Fibroblast of peridontal ligament (primary cell): ENCODE measurements around the gene WBP1L.
"Not testable (repeated sequence)": the region's sequence is repeated elsewhere in the genome, so short reads cannot be mapped to it uniquely, and the experiment has no call there.

Experiments
- DNase-seq: peaks from one replicate; pipeline ENCODE4 v3.0.0-alpha.2; 2010; ENCODE audit errors: extremely low read depth

WBP1L gene

DNA sequence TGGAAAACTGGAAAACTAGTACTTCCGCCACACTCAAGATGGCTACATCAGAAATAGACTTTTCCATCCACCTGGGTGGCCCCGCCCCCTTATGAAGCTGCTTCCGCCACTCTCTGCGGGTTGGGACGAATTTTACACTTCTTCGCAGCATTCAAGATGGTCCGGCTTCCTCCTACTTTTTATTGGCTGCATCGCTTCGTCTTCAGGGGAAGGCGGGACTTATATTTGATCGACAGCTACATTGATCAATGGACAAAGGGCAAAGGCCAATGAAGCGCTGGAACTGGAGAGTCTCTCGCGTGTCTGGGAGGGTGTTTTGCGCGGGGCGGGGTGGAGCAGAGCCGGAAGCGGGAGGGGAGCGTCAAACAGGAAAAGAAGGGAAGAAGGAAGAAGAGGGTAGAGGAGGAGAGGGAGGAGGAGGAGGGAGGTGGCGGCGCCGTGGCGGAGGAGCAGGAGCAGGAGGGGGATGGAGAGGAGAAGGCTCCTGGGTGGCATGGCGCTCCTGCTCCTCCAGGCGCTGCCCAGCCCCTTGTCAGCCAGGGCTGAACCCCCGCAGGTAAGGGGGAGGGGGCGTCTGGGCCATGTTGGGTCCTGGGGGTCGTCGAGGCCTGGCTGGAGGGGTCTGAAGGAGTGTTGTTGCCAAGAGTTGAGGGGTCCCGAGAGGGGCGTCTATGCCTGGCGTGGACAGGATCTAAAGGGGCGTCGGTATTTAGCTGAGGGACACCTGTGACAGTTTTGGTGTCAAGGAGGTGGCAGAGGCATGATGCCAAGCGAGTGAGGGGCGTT lies at the start of gene WBP1L:
Gene WBP1L (plus strand): TSS at position 361 of the 786 bp plus-strand sequence. CDS start 106 bp downstream, at position 467.
- peak; percentile 100 for DNase-seq

DNA sequence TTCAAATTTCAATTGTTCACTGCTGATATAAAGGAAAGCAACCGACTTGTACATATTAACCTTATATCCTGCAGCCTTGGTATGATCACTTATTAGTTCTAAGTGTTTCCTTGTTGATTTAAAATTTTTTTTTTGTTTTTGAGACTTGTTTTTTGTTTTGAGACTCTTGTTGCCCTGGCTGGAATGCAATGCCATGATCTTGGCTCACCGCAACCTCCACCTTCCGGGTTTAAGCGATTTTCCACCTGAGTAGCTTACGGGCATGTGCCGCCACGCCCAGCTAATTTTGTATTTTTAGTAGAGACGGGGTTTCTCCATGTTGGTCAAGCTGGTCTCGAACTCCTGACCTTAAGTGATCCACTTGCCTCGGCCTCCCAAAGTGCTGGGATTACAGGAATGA lies 48.3 kb upstream of the WBP1L start:
- DNase-seq: not testable (repeated sequence)

DNA sequence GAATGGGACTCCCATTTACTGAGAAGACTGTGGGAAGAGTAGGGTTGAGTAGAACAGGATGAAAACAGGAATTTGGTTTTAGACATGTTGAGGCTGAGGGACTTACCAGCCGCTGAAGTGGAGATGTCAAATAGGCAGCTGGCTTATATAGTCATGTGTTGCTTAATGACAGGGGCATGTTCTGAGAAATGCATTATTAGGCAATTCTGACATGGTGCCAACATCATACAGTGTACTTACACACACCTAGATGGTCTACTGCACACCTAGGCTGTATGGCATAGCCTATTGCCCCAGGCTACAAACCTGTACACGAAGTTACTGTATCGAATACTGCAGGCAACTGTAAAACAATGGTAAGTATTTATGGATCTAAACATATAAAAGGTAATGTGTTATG lies 47.0 kb upstream of the WBP1L start:
- no peak for DNase-seq

DNA sequence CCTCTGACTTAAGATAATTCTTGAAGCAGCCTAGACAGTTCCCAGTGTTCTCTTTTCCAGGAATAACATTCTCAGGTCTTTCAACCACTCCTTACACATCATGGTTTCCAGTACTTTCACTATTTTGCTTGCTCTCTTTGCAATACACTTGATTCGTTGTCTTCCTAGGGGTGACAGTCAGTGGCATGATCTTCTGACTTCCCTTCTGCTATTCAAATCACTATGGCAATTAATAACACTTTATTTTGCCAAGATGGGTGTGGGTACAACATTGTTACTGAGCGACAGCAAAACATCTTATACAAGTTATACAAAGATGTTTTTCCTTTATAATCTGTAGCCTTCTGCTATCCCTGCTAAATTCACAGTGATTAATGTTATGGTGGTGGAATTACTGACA lies 44.9 kb upstream of the WBP1L start:
- DNase-seq: no peak

DNA sequence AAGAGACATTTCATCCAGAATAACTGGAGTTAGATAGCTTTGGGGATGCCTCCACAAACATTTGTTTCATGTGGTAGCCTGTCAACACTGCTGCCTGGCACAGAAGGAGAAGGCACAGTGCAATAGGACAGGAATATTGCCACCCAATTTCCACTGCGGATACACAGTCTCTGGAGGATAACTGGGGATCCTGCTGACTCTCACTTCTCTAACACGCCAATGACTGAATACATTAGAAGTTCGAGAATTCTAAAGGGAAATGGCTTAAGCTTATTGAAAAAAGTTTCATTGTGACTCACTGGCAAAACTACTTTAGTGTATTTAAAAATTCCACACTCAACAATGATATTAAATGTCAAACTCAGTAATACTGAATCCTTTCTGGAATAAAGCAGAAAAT lies 42.5 kb upstream of the WBP1L start:
- DNase-seq: no peak

DNA sequence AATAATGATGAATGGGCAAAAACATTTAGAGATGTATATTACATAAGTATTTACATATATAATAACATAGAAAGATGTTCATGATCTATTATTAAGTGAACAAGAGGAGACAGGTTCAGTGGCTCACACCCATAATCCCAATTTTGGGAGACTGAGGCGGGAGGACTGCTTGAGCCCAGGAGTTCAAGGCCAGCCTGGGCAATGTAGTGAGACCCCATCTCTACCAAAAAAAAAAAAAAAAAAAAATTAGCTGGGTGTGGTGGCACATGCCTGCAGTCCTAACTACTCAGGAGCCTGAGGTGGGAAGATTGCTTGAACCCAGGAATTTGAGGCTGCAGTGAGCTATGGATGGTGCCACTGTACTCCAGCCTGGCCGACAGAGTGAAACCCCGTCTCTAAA lies 42.0 kb upstream of the WBP1L start:
- no peak for DNase-seq

DNA sequence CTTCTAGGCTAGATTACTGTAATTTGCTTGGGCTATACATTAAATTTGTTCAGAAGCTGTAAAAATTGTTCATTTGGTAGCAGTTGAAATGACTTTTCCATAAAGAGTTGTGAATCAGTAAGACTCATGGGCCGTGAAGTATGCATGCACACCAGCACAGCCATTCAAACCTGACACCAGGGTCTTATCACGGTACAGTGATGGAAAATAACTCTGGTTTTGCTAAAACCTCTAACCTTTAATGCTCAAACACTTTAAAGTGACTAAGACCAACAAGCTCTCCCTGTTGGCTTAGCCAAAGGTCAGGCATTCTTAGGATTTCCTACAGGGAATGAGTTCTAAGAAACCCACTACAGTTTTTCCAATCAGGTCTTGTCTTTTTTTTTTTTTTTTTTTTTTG lies 41.0 kb upstream of the WBP1L start:
- no peak for DNase-seq

DNA sequence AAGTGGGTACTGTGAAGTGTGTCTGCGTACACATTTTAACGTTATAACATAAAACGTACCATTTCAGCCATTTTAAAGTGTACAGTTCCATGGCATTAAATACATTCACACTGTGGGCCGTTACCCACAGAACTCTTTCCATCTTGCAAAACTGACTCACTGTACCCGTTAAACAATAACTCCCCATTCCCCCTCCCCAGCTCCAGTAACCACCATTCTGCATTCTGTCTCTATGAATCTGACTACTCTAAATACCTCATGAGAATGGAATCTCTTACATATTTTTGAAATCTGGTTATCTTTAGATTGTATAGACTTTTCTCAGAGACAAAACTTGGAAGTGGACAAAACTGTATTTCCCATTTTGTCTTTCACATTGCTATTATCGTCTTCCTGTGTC lies 38.8 kb upstream of the WBP1L start:
- DNase-seq: peak; percentile 55

DNA sequence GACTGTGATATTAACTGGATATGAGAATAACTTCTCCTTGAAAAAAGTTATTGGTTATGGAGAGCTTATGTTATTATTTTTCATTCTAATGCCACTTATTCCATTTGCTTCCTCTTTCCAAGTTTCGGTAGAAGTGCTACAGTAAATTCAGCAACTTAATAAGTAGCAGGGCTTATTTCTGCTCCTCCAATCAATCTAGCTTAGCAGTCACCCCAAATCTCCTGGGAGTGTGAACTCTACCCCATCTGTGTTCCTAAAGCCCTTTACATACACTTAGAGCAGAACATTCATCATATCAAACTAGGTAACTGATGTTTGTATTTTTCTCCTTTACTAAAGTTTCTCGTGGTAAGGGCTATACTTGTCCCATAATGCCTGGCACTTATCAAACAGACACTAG lies 38.2 kb upstream of the WBP1L start:
- DNase-seq: no peak

DNA sequence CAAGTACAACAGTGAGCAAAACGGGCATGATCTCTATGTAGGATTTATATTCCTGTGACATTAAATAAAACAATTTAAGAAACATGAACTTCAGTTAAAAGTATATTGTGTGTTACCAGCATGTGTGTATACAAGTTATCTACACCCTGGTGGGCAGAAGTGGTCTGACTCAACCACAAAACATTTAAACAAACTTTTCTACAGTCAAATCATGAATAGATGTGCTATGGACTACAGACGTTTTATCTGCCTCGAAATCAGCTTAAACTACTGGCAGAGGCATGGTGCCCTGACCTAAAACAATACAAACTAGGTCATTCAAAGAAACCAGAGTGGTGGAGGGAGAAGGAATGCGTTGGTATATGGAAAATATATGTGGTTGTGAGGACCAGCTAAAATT lies 33.1 kb upstream of the WBP1L start:
- peak; percentile 87 for DNase-seq

DNA sequence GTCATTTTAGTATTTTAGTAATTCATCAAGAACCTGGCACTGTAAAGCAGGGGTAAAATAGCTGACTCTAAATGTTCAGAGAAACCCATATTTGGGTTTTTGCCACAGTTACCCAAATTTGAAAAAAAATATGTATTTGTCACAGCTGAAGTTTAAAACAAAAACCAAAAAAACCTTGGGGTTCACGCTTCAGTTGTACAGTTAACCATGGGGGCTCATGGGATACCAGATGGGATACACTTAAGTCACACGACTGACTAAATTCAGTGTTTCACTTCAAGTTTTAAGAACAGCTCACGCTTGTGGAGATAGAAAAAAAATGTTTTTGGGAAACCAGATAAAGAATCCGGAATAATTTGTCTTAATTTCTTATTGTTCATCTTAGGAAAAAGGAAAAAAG lies 31.7 kb upstream of the WBP1L start:
- no peak for DNase-seq

DNA sequence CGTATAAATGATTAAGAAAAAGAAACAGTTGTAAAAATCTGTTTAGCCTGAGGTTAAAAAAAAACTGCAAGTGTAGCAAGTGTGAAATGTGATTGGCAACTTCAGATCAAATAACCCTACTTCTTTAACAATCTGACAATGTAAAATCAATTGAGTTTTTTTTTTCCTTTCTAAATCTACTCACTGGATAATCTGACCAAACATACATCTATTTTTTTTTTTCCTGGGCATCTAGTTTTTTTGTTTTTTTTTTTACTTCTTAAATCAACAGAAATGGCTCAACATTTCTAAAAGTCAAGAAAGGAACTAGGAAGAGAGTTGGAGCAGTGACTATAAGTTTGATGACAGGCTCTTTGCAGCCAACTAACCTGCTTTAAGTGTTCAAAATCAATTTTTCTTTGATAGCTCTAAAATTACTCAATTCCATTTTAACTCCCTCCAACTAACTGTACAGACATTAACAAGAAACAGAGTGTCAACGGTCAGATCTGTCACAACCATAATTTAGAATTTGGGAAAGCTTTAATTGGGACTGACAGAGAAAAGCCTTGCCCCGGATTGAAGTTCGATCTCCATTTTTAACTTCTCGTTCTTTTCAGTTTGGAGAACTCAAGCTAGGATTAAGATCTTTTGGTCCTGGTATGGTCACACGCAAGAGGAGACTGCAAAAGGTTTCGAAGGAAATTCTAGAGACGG lies 30.8 kb upstream of the WBP1L start:
- peak; percentile 29 for DNase-seq

DNA sequence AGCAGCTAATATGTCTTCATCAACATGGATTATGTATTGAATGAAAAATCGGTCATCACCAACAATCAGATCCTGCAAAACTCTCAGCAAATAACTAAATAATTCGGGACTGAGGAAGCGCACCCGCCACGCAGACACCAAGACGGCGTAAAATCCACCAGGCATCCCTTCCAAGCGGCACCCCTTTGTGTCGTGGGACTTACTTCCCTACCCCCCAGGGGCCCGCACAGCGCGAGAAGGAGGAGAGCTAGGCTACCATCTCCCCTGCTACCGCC lies 30.3 kb upstream of the WBP1L start:
- peak; percentile 48 for DNase-seq

DNA sequence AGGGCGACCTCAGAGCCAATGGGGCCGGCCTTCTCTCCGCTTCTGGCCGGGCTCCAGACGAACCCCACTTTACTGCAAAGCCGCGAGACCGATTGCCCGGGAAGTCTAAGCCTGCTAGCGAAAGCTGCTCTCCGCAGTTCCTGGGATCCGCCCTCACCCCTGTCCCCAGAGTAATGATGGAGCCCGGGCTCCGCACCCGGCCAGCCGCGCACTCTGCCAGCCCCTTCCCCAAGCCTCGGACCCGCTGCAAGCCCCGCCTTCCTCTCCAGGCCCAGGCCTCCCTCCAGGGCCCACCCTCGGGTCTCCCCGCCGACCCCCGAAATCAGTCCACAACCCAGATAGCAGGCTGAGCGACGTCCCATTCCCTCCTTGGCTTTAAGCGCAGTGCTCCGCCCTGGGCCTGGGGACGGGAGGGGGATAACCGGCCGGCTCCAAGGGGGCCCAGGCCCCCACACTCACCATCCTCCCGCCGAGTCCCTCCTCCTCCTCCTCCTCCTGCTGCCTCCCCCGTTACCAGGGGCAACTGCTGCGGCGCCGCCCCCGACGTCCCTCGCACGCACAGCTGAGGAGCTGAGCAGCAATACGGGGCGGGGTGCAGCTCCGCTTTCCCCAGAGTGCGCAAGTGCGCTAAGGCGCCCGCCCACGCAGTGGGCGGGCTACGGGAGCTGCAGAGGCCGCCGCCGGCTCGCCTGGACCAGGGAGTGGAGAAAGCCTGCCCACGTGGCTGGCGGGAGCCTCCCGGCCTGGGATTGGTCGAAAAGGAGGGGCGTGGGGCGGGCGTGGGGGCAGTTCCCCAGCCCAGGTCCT lies 29.7 kb upstream of the WBP1L start, which contains the start of gene ARL3:
Gene ARL3 (minus strand): TSS at position 584 of the 807 bp plus-strand sequence. CDS start 122 bp downstream, at position 462.
- peak; percentile 95 for DNase-seq

DNA sequence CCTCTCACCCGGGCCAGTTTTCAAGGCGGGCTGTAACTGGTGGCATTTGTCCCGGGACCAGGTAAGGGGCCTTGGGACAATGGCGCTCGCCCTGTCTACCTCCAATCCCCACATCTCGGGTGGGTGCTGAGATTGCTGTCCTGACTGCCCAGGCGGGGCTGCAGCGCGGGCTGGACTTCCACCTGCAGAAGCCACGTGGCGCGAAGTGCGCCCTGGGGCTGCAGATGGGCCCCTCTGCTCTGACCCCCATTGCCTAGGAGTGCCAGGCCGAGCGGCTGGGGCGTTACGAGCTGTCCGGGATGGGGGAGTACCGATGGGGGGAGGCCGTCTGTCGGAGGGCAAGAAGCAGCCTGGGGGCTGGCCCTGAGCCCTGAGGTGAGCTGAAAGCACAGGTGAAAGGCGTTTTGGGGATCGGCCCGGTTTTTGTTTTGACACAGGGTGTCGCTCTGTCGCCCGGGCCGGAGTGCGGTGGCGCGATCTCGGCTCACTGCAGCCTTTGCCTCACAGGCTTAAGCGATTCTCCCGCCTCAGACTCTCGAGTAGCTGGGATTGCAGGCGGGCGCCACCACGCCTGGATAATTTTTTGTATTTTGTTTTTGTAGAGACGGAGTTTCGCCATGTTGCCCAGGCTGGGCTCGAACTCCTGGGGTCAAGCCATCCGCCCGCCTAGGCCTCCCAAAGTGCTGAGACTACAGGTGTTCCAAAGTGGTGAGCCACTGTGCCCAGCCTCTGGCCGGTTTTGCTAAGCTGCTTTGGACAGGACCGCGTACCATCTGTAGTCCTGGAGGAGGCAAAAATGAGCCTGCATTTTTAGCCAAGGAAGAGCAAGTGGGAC lies 28.9 kb upstream of the WBP1L start, which contains the start of gene SFXN2:
Gene SFXN2 (plus strand): TSS at position 16 of the 835 bp plus-strand sequence. CDS start 12,001 bp downstream, outside the sequence.
- no peak for DNase-seq

DNA sequence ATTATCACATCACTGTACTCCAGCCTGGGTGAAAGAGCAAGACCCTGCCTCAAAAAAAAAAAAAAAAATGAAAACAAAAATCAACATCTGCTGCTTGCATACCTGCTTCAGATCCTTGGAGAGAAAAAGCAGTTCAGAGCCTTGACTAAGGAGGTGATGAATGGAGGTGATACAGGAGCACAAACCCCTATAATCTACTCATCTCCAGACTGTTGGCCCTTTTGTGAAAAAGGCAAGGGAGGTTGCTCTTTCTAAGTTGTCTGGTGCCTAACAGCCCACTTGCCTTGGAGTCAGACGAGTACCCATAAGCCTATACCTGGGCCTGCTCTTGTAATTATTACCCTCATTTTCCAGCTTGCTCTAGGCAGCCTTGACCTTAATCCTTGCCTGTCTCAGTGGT lies 27.9 kb upstream of the WBP1L start:
- no peak for DNase-seq

DNA sequence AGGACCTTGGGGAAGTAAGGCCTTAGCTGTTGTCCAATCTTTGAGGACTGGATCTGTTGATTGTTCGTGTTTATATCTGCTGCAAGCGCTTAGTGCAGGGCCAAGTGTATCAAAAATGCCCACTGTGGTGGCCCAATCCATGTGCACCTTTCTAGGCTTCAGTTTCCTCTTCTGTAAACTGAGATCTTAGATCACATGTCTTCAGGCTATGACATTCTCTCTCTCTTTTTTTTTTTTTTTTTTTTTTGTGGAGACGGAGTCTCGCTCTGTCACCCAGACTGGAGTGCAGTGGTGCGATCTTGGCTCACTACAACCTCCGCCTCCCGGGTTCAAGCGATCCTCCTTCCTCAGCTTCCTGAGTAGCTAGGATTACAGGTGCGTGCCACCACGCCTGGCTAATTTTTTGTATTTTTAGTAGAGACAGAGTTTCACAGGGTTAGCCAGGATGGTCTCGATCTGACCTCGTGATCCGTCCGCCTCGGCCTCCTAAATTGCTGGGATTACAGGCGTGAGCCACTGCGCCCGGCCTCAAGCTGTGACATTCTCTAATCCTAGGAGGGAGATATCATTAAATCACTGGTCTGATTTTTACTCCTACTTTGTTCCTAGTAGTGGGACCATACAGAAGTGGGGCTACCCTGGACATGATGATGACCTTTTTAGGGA lies 26.7 kb upstream of the WBP1L start:
- DNase-seq: not testable (repeated sequence)

DNA sequence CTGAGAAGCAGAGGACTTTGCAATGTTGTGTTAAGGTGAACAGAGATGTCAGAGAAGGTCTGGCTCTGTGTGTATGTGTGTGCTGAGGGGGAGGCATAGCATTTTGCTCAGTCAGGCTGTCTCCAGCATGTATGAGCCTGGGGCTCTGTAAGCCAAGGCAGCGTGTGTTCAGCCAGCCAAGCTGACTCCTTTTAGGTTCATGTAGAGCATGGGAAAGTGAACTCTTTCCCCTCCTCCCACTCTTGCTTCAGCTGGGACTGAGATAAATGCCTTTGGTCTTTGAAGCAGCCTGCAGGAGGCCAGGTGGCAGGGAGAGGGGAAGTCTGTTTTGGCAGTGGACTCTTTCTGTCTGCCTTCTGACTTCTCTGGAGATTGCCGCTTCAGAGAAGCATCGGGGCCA lies 25.5 kb upstream of the WBP1L start:
- peak; percentile 25 for DNase-seq

DNA sequence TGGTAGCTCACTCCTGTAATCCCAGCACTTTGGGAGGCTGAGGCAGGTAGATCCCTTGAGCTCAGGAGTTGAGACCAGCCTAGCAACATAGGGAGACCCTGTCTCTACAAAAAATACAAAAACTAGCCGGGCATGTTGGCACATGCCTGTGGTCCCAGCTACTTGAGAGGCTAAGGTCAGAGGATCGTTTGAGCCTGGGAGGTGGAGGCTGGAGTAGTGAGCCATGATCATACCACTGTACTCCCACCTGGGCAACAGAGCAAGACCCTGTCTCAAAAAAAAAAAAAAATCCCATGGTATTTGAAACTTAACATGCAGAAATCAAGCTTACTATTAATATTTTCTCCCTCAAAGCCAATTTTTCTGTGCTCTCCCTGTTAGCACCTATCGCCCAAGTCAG lies 23.4 kb upstream of the WBP1L start:
- no peak for DNase-seq

DNA sequence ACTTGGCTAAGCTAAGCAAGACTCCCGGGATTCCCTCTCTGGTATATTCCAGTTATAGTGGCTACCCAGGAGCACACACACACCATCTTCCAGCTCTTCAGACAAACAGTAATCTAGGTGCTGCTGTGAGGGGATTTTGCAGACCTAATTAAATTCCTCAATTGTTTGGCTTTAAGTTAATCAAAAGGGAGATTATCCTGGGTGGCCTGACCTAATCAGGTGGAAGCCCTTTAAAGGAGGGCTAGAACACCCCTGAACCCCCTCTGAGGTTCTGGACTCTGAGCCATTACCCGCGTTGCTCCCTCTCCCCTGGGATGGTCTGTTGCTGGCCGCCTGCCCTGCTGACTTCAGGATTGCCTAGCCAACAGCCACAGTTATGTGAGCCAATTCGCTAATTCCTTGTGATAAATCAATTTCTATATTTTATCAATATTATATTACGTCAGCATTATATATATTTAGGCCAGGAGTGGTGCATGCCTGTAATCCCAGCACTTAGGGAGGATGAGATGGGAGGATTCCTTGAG lies 22.9 kb upstream of the WBP1L start:
- no peak for DNase-seq

DNA sequence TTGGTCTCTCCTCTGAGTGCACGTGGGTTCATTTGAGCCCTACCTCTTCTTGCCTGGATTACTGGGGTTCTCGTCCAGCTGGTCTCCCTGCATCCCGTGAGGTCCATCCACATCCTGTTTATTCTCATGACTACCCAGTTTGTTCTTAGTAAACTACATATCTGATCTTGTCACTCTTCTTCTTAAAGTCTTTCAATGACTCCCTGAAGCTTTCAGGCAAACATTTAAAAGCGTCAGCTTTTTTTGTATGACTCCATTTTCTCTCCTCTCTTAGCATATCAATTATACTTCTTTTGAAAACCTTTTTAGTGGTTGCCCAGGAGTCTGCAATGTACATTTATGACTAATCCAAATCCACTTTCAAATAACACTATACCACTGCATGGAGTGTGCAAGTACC lies 21.8 kb upstream of the WBP1L start:
- no peak for DNase-seq
